PFSK-1 (cell line): ENCODE data around the gene CASP7.

Experiments
- FOXP2 ChIP-seq: optimal IDR thresholded peaks from 2 replicates; pipeline ENCODE3; 2011; ENCODE audit warnings: borderline replicate concordance, control low read depth, inconsistent platforms; ENCODE audit not compliant: insufficient read depth; ENCODE audit errors: extremely low read length, extremely low read depth
- POLR2AphosphoS5 ChIP-seq: IDR thresholded peaks from 2 replicates; pipeline ENCODE4 v1.6.1; 2012; ENCODE audit warnings: low read depth, mild to moderate bottlenecking, control low read depth, low read length, moderate library complexity
- REST ChIP-seq, 2 experiments: IDR thresholded peaks; 2 replicates each; pipeline versions ENCODE4 v1.6.1 to v1.8.0; 2011 to 2012; ENCODE audit warnings: low read depth in 2 of 2, low read length in 2 of 2, control low read depth in 1 of 2, inconsistent platforms in 1 of 2, mild to moderate bottlenecking in 1 of 2, moderate library complexity in 1 of 2; ENCODE audit not compliant: insufficient read depth in 1 of 2
- SIN3A ChIP-seq: IDR thresholded peaks from 2 replicates; pipeline ENCODE4 v1.6.1; 2012; ENCODE audit warnings: mild to moderate bottlenecking, low read length, moderate library complexity, borderline replicate concordance; ENCODE audit not compliant: insufficient read depth
- TAF1 ChIP-seq: IDR thresholded peaks from 2 replicates; pipeline ENCODE4 v1.6.1; 2012; ENCODE audit warnings: low read length, control low read depth, borderline replicate concordance; ENCODE audit not compliant: insufficient read depth

Gene CASP7

GRCh38 chr10:113732160-113732881 lies 52.6 kb downstream of the CASP7 start:
- TF ChIP-seq POLR2AphosphoS5 (no peak), TAF1 (no peak), FOXP2 (no peak), REST (IDR thresholded peaks at IDR 0.05; ENCODE audit: insufficient read depth in 1 of 2, low read depth in 2 of 2, low read length in 2 of 2) (no peak), SIN3A (no peak)

- no peak for TF ChIP-seq SIN3A
- TF ChIP-seq FOXP2, result no peak
- TF ChIP-seq POLR2AphosphoS5, result no peak
- TF ChIP-seq REST (IDR thresholded peaks at IDR 0.05; ENCODE audit: insufficient read depth in 1 of 2, low read depth in 2 of 2, low read length in 2 of 2), result no peak
- no peak for TF ChIP-seq TAF1
These were observed 53.3 kb downstream of the CASP7 start for GRCh38 chr10:113732966-113733365.

GRCh38 chr10:113733635-113734034 lies 53.9 kb downstream of the CASP7 start:
- TF ChIP-seq TAF1 (no peak), FOXP2 (no peak), POLR2AphosphoS5 (no peak), REST (IDR thresholded peaks at IDR 0.05; ENCODE audit: insufficient read depth in 1 of 2, low read depth in 2 of 2, low read length in 2 of 2) (no peak), SIN3A (no peak)

- TF ChIP-seq FOXP2 (no peak), SIN3A (no peak), REST (IDR thresholded peaks at IDR 0.05; ENCODE audit: insufficient read depth in 1 of 2, low read depth in 2 of 2, low read length in 2 of 2) (no peak), POLR2AphosphoS5 (no peak), TAF1 (no peak)
These were observed 56.2 kb downstream of the CASP7 start for GRCh38 chr10:113735913-113736312.

GRCh38 chr10:113736576-113736975 lies 56.9 kb downstream of the CASP7 start:
- no peak for TF ChIP-seq SIN3A
- TF ChIP-seq REST (IDR thresholded peaks at IDR 0.05; ENCODE audit: insufficient read depth in 1 of 2, low read depth in 2 of 2, low read length in 2 of 2), result no peak
- TF ChIP-seq POLR2AphosphoS5, result no peak
- TF ChIP-seq FOXP2, result no peak
- no peak for TF ChIP-seq TAF1
